Muscle layer of duodenum (tissue), 2 donors: ENCODE measurements around the gene VPS13A.
"Not testable (repeated sequence)": the region's sequence is repeated elsewhere in the genome, so short reads cannot be mapped to it uniquely, and the experiment has no call there.

Experiments
- H3K27ac ChIP-seq: one replicate; pipeline ENCODE4 v1.7.0; 2013; ENCODE audit warnings: mild to moderate bottlenecking, low read length
- H3K27me3 ChIP-seq: one replicate; pipeline ENCODE4 v1.7.0; 2013; ENCODE audit warnings: low read depth, mild to moderate bottlenecking, control low read depth, low read length
- H3K36me3 ChIP-seq, 2 donors: one replicate each; pipeline ENCODE4 v1.7.0; 2013; ENCODE audit warnings: low read length in 2 of 2, control low read depth in 1 of 2, mild to moderate bottlenecking in 1 of 2; ENCODE audit not compliant: insufficient read depth in 2 of 2, control insufficient read depth in 1 of 2
- H3K4me1 ChIP-seq, 2 donors: one replicate each; pipeline ENCODE4 v1.7.0; 2013; ENCODE audit warnings: low read length in 2 of 2, mild to moderate bottlenecking in 2 of 2, control low read depth in 1 of 2, moderate library complexity in 1 of 2; ENCODE audit not compliant: insufficient read depth in 2 of 2, control insufficient read depth in 1 of 2
- H3K4me3 ChIP-seq, 2 donors: one replicate each; pipeline ENCODE4 v1.7.0; 2013; ENCODE audit warnings: low read length in 2 of 2, low read depth in 1 of 2, mild to moderate bottlenecking in 1 of 2
- H3K9me3 ChIP-seq, 2 donors: one replicate each; pipeline ENCODE4 v1.7.0; 2013; ENCODE audit warnings: low read length in 2 of 2, control low read depth in 1 of 2, mild to moderate bottlenecking in 1 of 2; ENCODE audit not compliant: control insufficient read depth in 1 of 2
- donor health status: healthy.

Gene VPS13A

DNA sequence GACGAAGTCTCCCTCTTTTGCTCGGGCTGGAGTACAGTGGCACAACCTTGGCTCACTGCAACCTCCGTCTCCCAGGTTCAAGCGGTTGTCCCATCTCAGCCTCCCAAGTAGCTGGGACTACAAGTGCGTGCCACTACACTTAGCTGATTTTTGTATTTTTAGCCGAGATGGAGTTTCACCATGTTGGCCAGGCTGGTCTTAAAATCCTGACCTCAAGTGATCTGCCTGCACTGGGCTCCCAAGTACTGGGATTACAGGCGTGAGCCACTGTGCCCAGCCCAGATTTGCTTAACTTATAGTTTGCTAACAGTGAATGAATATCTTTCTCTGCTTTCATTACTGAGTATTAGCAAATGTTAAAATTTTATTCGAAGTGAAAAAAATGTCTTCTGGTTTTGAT lies 84.3 kb downstream of the VPS13A start:
- no peak overlapping the region for H3K27ac ChIP-seq
- H3K36me3 ChIP-seq: peaks cover 0 to 7% of the 10 kb centered on the region in 2 donors
- H3K27me3 ChIP-seq: no peaks in the 10 kb centered on the region
- no peaks in the 10 kb centered on the region for H3K4me1 ChIP-seq
- no peaks in the 10 kb centered on the region for H3K9me3 ChIP-seq
- no peak overlapping the region for H3K4me3 ChIP-seq

DNA sequence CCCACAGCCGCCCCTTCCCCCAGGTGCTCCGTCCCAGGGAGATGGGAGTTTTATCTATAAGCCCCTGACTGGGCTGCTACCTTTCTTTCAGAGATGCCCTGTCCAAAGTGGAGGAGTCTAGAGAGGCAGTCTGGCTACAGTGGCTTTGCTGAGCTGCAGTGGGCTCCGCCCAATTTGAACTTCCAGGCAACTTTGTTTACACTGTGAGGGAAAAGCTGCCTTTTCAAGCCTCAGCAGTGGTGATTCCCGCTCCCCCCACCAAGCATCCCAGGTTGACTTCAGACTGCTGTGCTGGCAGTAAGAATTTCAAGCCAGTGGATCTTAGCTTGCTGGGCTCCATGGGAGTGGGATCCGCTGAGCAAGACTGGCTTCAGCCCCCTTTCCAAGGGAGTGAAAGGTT lies 90.4 kb downstream of the VPS13A start:
- not testable (repeated sequence) for H3K27ac ChIP-seq, H3K36me3 ChIP-seq, H3K27me3 ChIP-seq, H3K9me3 ChIP-seq, H3K4me3 ChIP-seq, H3K4me1 ChIP-seq

DNA sequence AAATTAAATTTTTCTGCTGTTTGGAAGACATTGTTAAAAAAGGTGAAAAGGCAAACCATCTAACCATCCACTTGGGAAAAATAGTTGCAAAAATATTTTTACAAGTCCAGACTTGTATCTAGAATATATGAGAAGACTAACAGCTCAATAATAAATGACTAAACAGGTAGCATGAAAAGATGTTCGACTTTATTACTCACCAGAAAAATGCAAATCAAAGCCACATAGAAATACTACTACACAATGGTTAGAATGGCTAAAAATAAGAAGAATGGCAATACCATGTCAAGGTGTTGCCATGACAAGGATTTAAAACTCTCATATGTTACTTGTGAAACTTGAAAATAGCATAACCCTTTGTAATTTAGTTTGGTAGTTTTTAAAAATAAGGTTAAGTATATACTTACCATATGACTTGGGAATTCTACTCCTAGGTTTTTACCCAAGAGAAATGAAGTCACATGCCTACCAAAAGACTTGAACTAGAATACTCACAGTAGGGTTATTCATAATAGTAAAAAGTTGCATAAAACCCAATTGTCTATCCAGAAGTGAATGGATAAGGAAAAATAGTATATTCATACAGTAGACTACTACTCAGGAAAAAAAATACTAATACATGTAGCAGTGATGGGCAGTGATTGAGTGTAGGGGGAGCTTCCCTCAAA lies 93.8 kb downstream of the VPS13A start:
- no peaks in the 10 kb centered on the region for H3K9me3 ChIP-seq
- H3K4me1 ChIP-seq: no peaks in the 10 kb centered on the region
- no peak overlapping the region for H3K27ac ChIP-seq
- no peaks in the 10 kb centered on the region for H3K27me3 ChIP-seq
- H3K4me3 ChIP-seq: no peak overlapping the region
- H3K36me3 ChIP-seq: peaks cover 0 to 5% of the 10 kb centered on the region in 2 donors

DNA sequence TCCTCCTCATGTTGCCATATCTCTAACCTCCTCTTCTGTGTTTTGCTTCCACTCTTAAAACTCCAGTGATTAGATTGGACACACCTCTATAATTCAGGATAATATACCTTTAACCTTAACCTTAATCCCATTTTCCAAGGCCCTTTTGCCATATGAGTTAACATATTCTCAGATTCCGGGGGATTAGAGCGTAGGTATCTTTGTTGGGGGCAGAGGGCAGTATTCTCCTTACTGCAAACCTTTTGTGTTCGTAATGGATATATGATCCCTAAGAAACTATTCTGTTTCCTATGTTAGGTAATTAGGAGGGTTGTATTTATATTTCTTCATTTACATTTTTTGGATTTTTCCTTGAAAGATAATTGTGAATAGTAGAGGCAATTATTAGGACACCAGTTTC lies 99.5 kb downstream of the VPS13A start:
- H3K4me3 ChIP-seq: no peak overlapping the region
- no peak overlapping the region for H3K27ac ChIP-seq
- H3K27me3 ChIP-seq: no peaks in the 10 kb centered on the region
- H3K4me1 ChIP-seq: no peaks in the 10 kb centered on the region
- peaks cover 0 to 25% of the 10 kb centered on the region in 2 donors for H3K36me3 ChIP-seq
- H3K9me3 ChIP-seq: no peaks in the 10 kb centered on the region

DNA sequence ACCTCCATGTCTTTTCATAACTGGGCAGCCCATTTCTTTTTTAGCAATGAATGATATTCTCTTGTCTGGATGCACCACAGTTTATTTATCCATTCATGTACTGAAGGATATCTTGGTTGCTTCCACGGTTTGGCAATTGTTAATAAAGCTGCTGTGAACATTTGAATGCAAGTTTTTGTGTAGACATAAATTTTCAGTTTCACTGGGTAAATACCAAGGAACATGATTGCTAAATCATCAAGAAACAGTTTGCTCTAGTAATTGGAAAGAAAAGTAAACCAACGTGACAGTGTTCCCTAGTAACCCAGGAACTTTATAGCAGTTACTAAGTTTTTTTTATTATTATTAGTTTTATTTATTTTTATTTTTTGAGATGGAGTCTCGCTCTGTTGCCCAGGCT lies 100.4 kb downstream of the VPS13A start:
- Histone ChIP-seq H3K4me3 (no peak overlapping the region), H3K36me3 (peaks cover 0 to 28% of the 10 kb centered on the region in 2 donors), H3K27ac (no peak overlapping the region), H3K4me1 (no peaks in the 10 kb centered on the region), H3K27me3 (no peaks in the 10 kb centered on the region), H3K9me3 (no peaks in the 10 kb centered on the region)

DNA sequence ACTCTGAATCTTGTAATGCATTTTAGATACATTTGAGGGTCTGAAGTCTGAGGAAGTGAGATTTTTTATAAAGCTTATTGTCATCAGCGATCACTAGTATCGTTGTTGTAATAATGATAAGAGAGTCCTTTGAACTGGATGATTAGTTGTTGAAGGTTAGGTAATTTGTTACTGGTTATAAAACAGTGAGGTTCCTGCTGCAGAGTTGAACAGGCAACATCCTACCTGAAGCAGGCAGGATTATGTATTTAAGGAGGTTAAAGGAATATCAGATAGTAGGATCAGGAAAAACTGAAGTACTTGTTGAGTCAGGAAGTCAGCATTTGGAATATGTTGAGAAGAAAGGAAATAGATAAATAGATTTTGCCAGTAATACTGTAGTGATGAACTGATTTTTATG lies 106.7 kb downstream of the VPS13A start:
- Histone ChIP-seq H3K36me3 (peaks cover 0 to 28% of the 10 kb centered on the region in 2 donors), H3K27ac (no peak overlapping the region), H3K4me3 (no peak overlapping the region), H3K9me3 (peaks cover 3 to 7% of the 10 kb centered on the region in 2 donors), H3K27me3 (no peaks in the 10 kb centered on the region), H3K4me1 (no peaks in the 10 kb centered on the region)

DNA sequence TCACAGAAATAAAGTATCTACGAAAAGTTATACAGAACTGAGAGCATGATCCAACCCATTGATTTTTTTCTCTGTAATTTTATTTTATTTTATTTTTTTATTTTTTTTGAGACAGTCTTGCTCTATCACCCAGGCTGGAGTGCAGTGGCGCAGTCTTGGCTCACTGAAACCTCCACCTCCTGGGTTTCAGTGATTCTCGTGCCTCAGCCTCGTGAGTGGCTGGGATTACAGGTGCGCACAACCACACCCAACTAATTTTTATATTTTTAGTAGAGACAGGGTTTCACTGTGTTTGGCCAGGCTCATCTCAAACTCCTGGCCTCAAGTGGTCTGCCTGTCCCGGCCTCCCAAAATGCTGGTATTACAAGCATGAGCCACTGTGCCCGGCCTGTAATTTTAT lies 107.3 kb downstream of the VPS13A start:
- Histone ChIP-seq H3K9me3 (peaks cover 3 to 7% of the 10 kb centered on the region in 2 donors), H3K4me1 (no peaks in the 10 kb centered on the region), H3K27ac (no peak overlapping the region), H3K36me3 (peaks cover 0 to 22% of the 10 kb centered on the region in 2 donors), H3K27me3 (no peaks in the 10 kb centered on the region), H3K4me3 (no peak overlapping the region)

DNA sequence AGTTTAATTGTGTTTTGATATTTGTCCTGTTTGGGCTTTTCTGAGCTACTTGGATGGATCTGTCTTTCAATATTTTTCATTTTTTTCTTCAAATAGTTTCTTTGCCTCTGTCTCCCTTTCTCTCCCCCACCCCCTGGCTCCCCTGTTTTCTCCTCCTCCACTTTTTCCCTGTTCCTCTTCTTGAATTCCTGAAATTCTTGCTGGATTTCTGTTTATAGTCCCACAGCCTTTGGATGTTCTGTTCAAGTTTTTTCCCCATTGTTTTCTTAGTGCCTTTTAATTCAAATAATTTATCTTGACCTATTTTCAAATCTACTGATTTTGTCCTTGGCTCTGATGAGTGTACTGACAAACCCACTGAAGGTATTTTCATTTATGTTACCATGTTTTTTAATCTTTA lies 113.0 kb downstream of the VPS13A start:
- Histone ChIP-seq H3K27me3 (no peaks in the 10 kb centered on the region), H3K4me3 (no peak overlapping the region), H3K9me3 (peaks cover 3 to 7% of the 10 kb centered on the region in 2 donors), H3K36me3 (peaks cover 0 to 17% of the 10 kb centered on the region in 2 donors), H3K4me1 (no peaks in the 10 kb centered on the region), H3K27ac (no peak overlapping the region)

DNA sequence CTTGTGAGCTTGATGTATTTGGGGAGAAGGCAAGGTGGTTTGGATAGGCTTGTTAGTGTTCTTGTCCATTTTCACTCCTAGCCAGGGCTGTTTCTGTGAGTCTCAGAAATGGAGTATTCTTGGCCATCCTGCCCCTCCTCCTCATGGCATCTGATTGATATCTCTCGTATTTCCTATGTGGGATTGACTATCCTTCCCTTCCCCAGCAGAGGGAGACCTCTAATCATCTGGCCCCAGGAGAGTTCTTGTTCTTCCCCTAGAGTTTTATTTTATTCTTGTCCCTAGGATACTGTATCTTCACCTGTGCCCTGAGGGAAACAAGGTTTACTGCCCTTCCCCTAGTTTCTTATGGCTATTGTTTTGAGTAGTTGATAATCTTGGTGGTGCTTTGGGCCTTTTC lies 114.4 kb downstream of the VPS13A start:
- H3K27ac ChIP-seq: no peak overlapping the region
- no peak overlapping the region for H3K4me3 ChIP-seq
- H3K4me1 ChIP-seq: no peaks in the 10 kb centered on the region
- H3K36me3 ChIP-seq: peaks cover 0 to 12% of the 10 kb centered on the region in 2 donors
- peaks cover 3 to 7% of the 10 kb centered on the region in 2 donors for H3K9me3 ChIP-seq
- no peaks in the 10 kb centered on the region for H3K27me3 ChIP-seq

DNA sequence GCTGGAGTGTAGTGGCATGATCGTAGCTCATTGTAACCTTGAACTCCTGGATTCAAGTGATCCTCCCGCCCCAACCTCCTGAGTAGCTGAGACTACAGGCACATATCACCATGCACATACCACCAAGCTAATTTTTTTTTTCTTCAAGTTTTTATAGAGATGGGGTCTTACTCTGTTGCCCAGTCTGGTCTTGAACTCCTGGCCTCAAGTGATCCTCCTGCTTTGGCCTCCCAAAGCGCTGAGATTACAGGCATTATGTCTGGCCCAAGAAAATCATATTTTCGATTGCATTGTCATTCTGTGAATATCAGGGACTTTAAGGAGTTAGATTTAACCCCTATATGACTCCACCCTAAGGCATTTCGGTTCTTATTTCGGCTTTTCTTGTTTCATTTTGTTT lies 116.6 kb downstream of the VPS13A start:
- H3K4me1 ChIP-seq: no peaks in the 10 kb centered on the region
- H3K27ac ChIP-seq: no peak overlapping the region
- H3K4me3 ChIP-seq: no peak overlapping the region
- H3K27me3 ChIP-seq: no peaks in the 10 kb centered on the region
- peaks cover 0 to 7% of the 10 kb centered on the region in 2 donors for H3K36me3 ChIP-seq
- no peaks in the 10 kb centered on the region for H3K9me3 ChIP-seq

DNA sequence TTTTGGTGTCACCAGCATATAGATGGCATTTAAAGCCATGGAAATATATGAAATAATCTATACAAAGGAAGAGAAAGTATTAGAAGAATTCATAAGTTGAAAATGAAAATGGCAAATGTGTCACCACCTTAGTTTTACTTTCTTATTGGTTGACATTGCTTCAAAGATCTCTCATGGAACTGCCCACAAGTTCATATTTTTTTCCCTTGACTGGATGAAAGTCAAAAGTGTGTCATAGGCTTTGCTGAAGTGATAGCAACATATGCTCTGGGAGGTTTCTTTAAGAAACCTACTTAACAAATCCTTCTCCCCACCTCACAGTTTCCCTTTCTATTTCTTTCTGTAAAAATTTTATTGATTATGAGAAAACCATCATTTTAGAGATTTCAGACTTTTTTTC lies 127.2 kb downstream of the VPS13A start:
- H3K4me1 ChIP-seq: no peaks in the 10 kb centered on the region
- H3K36me3 ChIP-seq: peaks cover 0 to 5% of the 10 kb centered on the region in 2 donors
- no peak overlapping the region for H3K27ac ChIP-seq
- H3K9me3 ChIP-seq: no peaks in the 10 kb centered on the region
- H3K27me3 ChIP-seq: no peaks in the 10 kb centered on the region
- no peak overlapping the region for H3K4me3 ChIP-seq
